SU-DHL-6 (cell line): Measurements from ENCODE around the gene NCKAP5.

Experiments used
- CTCF ChIP-seq: fragments of 200-600 bp; sonication (generic); IDR thresholded peaks from one replicate; pipeline ENCODE4 v1.5.1; 2017; ENCODE audit warnings: antibody characterized with exemption, mild to moderate bottlenecking, low read length, moderate library complexity; ENCODE audit not compliant: insufficient read depth, poor library complexity, severe bottlenecking
- EZH2phosphoT487 ChIP-seq: fragments of 200-600 bp; sonication (generic), shearing (Covaris generic); conservative IDR thresholded peaks from 2 replicates; pipeline ENCODE4 v1.6.1; 2018; ENCODE audit warnings: mild to moderate bottlenecking, antibody characterized with exemption, low read length, moderate library complexity, mixed read lengths

GRCh38 chr2:133603109-133603508, 34.8 kb upstream of the NCKAP5 start:
- no peak for TF ChIP-seq CTCF
- TF ChIP-seq EZH2phosphoT487: no peak
